Right hindlimb (tissue), 1 donor: Measurements from ENCODE around the gene LNPEP.

ENCODE experiments used
- DNase-seq: peaks from one replicate; pipeline ENCODE4 v3.0.0-alpha.2; 2018

The LNPEP gene

GRCh38 chr5:96963267-96963666 is 27.4 kb downstream of the LNPEP start:
- DNase-seq: peak; percentile 63

DNA sequence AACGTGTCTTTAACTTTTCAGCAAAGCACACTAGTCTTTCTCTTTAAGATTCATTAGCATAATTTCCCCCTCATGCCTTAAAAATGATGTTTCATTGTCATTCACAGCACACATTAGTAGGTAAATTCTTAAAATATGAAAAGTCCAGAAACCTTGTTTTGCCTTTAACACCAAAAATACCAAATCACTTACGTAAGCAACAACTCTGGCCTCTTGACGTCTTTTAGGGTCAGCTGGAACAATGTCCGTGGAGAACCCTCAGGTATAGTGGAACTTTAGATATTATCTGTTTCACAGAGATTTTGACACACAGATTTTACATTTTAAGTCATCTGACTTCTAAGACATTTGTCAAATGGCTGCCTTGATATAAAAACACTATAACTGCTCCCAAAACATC is 30.9 kb downstream of the LNPEP start:
- no peak for DNase-seq

GRCh38 chr5:96967400-96967799 is 31.5 kb downstream of the LNPEP start:
- DNase-seq: no peak

- peak; percentile 35 for DNase-seq
These were observed 32.2 kb downstream of the LNPEP start for GRCh38 chr5:96968074-96968473.

GRCh38 chr5:96968614-96969013 is 32.7 kb downstream of the LNPEP start:
- peak; percentile 27 for DNase-seq

GRCh38 chr5:96969366-96969765 is 33.5 kb downstream of the LNPEP start:
- DNase-seq: no peak

DNA sequence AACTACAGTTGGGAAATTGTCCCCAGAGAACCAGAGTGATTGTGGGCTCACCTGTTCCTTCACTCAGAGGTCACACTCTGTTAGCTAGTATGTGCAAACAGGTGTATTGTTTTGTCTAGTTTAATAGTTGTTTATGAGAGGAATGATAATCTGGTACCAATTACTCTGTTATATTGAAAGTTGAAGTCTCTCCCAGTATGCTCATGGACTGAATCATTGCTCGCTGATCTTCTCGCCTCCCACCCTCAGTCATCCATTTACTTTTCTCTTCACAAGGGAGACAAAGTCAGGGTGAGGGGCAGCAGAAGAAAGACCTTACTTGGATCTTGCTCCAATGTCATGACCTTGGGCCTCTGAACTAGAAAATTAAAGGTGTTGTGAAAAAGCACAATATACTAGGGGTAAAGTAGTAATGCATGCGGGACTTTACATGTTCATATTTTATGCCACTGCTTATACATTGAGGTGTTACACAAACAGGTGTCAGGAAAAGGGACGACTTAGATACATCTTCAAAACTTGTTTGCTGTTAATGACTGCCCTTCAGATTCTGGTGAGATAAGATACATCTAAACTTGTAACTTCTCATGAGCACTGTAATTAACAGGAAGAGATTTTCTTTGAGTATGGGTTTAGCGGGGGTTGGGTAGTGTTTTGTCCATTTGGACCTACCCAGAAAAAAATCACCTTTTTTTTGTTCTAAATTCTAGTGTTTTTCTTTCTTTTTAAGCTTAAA is 36.9 kb downstream of the LNPEP start:
- DNase-seq: no peak

DNA sequence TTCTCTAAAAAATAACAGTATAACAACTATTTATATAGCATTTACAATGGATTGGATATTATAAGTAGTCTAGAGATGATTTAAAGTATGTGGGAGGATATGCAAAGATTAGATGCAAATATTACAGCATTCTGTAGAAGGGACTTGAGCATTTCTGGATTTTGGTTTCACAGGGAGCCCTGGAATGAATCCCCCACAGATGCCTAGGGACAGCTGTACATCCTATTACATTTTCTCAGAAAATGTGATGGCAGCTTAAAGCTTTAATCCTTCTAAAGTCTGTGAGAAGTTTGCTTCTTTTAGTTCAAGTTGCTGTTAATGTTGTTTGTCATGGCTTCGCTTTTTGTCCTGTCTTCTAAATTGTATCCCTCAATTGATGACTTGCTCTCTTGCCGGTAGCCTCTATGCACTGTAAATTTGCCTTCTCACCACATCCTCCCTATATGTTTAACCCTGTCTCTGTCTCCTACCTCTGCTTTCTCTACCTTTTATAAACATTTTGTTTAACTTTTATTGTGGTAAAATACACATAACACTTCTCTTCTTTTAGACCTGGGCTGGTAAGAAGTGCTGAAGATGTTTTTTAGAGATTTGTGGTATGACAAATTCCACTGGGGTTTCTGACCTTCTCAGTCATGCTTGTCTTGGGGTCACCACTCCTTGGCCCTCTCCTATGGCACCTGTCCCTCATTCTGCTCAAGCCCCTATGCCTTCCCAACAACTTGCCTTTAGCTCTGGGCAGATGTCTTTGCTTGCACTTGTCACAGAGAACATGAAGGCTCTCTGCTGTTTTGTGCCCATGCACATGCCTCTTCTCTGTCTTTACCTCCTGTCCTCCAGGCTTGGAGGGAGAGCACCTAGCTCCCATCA is 37.9 kb downstream of the LNPEP start:
- no peak for DNase-seq

DNA sequence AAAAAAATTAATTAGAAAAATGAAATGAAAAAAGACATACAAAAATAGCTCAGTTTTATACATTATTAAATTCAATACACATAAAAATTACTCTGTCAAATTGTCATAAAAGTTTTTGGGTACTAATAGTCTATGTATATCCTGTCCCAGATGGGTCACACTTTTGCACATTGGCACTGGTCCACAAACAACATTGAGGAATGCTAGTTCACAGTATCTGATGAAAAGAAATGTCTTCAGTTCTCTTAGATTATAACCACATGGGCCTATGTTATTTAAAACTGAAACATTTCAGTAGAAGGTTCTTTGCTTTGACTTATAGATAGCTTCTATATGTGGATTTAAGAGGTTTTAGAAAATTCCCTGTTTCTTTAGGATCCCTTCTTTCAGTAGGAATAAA is 39.8 kb downstream of the LNPEP start:
- DNase-seq: no peak

GRCh38 chr5:96977228-96977627 is 41.3 kb downstream of the LNPEP start:
- DNase-seq: no peak

GRCh38 chr5:96978812-96979449 is 43.1 kb downstream of the LNPEP start:
- DNase-seq: no peak

GRCh38 chr5:96984506-96985192 is 48.8 kb downstream of the LNPEP start:
- no peak for DNase-seq

- DNase-seq: no peak
These were observed 50.6 kb downstream of the LNPEP start for GRCh38 chr5:96986450-96986849.

GRCh38 chr5:96990102-96990501 is 54.2 kb downstream of the LNPEP start:
- no peak for DNase-seq

DNA sequence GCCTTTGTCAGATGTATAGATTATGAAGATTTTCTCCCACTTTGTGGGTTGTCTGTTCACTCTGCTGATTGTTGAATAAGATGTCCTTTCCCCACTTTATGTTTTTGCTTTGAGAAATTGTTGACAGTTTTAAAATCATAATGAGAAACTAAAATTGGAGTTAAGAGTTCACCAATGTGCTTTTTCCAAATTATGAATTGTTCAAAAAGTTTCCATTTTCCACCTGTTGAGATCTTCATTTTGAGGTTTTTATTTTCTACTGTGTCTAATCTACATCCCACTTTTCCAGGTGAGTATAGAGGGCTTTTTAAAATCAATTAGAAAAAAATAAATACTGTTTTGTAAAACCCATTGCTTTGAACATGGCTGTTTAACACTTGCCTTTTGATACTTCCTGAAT is 55.8 kb downstream of the LNPEP start:
- DNase-seq: no peak

DNA sequence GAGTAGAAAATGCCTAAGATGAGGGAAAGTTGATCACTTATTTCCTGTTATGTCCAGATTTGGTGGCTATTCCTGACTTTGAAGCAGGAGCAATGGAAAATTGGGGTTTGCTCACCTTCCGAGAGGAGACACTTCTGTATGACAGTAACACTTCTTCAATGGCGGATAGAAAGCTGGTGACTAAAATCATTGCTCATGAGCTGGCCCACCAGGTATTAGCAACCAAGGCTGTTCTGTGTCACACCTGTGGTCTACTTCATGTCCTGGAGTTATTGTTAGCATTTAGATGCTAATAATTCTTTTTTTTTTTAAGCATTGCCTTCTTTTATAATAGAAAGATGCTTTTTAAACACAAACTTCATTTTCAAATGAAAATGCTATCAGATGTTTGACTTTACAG is 57.9 kb downstream of the LNPEP start:
- DNase-seq: no peak

DNA sequence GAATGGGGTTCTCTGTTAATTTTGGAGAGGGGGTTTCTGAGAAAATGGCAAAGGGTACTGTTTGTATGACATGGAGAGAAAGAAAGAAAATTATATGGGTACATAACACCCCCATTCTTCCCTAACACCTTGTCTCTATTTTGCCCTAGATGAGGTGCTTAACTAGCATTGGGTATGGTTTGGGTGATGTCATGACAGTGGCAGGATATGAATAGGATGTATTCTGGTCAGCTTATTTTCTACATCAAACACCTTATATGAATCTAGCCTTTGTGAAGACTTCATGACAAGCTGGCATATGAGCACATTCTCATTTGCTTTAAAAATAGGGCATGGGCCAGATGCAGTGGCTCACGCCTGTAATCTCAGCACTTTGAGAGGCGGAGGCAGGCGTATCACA is 58.6 kb downstream of the LNPEP start:
- DNase-seq: no peak

GRCh38 chr5:96995419-96995818 is 59.5 kb downstream of the LNPEP start:
- DNase-seq: no peak

DNA sequence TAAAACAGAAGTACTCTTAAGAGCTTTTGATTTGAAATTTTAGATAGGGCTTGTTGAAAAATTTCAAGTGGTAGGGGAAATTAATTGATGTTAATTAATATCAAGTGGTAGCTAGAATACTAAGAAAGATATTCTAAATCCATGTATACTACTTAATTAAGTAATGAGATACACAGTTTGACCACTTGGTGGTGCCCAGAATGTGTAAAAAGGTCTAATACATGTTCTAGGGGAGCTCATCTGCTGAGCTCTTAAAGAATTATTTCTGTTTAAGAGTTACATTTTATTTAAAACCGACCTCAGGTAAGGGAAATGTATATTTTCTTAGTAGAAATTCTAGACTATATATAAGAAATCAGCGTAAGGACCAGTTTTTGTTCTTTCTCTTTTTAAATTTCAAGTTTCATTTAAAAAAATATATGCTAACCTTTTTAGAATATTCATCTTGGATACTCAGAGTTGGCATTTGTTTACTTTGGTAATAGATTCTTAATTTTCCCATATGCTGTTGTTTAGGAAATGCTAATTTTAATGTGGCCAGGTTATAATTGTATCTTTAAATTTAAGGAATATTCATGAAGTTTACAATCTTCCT is 61.5 kb downstream of the LNPEP start:
- DNase-seq: no peak

- DNase-seq: no peak
These were observed 64.0 kb downstream of the LNPEP start for GRCh38 chr5:96999856-97000255.

DNA sequence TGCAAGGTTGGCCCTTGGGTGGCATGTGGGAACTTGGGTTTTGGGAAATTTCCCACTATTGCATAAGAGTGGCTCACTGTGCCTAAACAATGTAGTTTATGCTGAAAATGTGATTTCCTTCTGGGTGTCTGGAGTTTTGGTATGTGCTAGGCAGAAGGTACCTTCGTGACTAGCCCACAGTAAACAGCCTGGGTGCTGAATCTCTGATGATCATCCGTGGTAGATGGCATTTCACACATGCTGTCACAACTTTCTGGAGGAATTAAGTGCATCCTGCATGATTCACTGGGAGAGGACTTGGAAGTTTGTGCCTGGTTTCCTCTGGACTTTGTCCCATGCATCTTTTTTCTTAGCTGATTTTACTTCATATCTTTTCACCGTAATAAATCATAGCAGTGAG is 64.5 kb downstream of the LNPEP start:
- DNase-seq: no peak

DNA sequence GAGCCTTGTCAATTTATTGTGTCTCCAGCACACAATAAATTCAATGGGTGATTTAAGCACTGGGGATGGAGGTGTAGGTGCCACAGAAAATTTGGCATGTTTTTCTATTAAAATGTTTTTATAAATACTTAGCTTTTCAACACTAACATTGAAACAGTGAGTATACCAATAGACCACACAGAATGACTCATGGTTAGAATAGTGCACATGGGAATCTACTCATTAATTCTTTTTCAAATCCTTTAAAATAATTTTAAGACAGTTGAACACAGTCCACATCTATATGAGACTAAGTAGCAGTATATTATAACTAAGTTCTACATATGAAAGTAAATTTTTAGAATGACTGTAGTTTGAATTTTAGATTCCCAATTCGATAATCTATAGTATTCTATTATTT is 67.1 kb downstream of the LNPEP start:
- no peak for DNase-seq
